ENCODE results near the gene PDPK1.

The PDPK1 gene

DNA sequence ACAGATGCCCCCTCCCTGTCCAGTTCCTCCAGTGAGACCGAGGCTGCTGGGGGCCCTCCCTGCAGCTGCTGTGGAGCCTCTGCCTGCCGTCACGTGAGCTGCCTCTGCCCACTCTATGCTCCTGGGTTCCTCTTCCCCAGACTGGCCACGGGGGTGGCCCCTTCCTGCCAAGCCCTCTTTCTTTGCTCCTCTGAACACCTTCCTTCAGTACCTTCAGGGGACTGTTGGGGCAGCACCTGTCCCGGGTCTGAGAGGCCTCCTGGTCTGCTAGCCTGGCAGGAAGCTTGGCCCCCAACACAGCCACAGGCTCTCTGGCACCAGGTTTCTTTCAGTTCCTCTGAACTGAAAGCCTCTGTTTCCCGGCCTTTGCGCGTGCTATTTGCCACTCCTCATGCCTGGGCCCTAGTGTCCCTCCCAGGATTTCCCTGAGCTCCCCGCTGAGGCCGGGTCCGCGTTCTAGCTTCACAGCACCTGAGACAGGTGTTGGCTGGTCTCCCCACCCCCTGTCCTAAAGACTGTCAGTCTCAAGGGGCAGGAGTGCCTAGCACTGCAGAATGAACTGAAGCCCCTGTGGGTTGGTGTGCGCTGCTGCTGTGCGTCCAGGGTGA lies 30.7 kb upstream of the PDPK1 start:
- no peak for DNase-seq

GRCh38 chr16:2507665-2508064 lies 30.2 kb upstream of the PDPK1 start:
- DNase-seq, result no peak

GRCh38 chr16:2508722-2509400 lies 29.0 kb upstream of the PDPK1 start:
- DNase-seq, result no peak

GRCh38 chr16:2511128-2511800 lies 26.6 kb upstream of the PDPK1 start:
- no peak for DNase-seq

DNA sequence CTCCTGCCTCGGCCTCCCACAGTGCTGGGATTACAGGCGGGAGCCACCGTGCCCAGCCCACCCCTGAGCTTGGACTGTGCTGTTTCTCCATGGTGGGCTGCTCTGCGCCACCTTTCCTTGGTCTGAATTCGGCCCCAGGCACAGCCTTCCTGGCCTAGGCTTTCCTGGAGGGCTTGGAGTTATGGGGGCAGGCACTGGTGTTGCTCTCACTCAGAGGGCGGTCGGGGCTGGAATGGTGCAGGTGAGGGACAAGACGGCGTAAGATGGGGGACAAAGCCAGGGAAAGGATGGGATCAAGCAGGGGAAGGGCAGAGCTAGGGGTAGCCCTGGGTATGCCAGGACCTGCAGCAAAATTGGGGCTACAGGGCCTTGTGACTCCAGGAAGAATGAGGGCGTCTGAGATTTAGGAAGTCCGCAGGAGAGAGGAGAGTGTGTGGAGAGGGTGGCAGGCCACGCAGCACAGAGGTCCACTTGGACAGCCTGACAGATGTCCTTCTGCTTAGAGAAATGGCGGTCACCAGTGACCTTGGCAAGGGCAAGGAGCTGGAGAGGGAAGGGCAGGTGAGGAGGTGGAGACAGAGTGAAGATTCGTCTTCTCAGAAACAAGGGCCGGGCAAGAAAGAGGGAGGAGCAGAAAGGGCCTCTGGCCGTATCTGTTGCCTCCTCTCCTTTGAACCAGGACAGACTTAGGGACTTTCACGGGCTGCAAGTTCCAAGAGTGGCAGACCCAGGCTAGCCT lies 25.7 kb upstream of the PDPK1 start:
- DNase-seq, result no peak

GRCh38 chr16:2512735-2513404 lies 25.0 kb upstream of the PDPK1 start:
- no peak for DNase-seq

DNA sequence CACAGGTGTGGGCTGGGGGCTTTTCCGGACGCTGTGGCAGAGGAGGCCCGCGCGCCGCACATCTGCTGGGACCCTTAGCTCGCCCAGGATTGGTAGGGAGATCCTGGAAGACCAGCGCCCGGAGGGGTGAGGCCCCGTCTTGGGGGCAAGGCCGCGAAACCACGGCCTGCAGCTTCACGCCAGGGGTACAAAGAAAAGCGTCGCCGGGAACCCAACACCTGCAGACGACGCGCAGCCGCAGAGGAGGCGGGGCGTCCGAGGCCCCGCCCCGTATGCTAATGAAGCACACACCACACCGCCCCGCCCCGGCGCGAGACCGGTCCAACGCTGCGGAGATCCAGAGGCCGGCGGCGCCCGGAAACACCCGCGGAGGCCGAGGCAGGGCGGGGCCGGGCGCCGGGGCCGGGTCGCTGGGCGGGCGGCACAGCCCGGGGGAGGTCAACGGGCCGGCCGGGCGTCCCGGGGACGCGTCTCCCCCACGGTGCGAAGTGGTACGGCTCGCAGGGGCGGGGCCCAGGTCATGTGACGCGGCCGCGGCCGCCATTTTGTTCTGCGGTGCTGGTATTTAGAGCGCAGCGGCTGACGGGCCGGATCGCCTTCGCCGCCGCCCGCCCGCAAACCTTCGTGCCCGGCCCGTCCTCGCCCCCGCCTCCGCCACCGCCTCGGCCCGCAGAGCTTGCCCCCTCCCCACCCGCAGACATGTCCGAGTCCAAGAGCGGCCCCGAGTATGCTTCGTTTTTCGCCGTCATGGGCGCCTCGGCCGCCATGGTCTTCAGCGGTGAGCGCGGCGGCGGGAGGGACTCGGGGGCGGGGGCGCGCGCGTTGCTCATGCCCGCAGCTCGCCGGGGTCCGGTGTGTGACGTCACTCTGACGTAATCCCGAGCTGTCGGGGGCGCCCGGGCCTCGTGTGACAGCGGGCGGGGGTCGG lies 24.2 kb upstream of the PDPK1 start, which contains the start of gene ATP6V0C:
Gene ATP6V0C, plus strand, starts transcription at position 548 of the 928 bp plus-strand sequence. Its CDS starts 152 bp downstream, at position 700.
- peak; percentile 84 to 92 (median 85) for DNase-seq

- DNase-seq, result peak in 2 of 5 donors; percentile 30 to 54
These were observed 23.3 kb upstream of the PDPK1 start for GRCh38 chr16:2514333-2515179.

DNA sequence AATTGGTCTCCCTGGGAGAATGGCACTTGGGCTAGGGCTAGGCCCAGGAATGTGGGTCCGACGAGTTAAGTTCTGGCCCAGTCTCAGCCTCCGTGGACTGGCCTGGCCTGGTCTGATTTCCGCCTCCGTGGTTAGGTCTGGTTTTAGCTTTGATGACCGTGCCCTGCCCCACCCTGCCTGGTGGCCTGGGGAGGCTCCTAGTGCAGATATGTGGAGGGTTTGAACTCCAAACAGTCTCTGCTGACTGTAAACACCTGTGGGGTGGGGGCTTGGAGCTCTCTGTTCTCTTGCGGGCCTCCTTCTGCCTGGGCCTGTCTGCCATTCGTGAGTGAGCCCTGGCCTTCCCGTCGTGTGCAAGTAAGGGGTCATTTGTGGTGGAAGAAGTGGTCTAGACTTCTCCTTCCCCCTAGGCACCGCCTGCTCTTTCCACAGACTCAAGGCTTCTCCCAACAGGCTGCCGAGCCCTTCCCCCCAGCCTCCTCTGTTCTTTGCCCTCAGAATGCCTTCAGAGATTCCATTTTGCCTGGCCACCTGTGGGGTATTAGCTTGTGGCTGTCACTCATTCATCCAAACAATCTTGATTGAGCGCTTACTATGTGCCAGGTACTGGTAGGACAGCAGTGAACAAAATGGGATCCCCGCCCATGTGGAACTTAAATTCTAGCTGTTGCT lies 22.5 kb upstream of the PDPK1 start:
- DNase-seq, result no peak

DNA sequence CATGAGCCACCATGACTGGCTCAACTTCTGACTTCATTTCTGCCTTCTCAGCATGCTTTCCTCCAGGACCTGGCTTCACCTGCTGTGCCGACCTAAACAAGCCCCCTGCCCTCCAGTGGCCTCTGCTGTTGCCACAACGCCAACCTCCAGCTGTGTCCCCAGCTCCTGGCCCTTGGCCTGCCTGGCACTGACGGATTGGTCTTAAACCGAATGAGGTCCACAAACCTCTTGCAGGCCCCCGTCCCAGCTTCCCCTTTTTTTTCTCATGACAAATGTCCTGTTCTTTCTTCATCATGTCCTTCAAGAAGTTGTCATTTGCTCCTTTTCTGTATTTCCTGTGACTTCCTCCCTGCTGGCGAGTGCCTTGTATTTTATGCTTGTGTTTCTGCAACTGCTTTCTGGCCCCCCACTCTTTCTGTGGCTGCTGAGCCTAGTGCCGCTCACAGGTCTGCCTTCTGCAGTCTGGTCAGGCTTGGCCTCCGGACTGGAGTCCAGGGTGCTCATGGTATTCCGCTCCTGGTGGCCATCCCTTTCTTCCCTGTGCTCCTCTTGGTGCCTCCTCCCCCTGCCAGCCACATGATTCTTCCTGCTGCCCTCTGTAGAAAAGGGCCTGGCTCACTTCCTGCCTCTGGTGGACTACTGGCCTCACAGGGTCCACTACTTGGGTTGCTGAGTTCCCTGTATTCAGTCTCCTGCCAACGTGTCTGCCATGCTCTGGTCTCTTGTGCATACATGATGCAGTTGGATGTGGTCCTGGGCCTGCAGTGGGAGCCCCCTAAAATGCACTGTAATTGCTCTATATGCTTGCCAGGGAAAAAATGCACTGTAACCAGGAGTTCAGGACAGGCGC lies 21.2 kb upstream of the PDPK1 start:
- DNase-seq, result no peak

- DNase-seq, result no peak
These were observed 19.7 kb upstream of the PDPK1 start for GRCh38 chr16:2517954-2518605.

DNA sequence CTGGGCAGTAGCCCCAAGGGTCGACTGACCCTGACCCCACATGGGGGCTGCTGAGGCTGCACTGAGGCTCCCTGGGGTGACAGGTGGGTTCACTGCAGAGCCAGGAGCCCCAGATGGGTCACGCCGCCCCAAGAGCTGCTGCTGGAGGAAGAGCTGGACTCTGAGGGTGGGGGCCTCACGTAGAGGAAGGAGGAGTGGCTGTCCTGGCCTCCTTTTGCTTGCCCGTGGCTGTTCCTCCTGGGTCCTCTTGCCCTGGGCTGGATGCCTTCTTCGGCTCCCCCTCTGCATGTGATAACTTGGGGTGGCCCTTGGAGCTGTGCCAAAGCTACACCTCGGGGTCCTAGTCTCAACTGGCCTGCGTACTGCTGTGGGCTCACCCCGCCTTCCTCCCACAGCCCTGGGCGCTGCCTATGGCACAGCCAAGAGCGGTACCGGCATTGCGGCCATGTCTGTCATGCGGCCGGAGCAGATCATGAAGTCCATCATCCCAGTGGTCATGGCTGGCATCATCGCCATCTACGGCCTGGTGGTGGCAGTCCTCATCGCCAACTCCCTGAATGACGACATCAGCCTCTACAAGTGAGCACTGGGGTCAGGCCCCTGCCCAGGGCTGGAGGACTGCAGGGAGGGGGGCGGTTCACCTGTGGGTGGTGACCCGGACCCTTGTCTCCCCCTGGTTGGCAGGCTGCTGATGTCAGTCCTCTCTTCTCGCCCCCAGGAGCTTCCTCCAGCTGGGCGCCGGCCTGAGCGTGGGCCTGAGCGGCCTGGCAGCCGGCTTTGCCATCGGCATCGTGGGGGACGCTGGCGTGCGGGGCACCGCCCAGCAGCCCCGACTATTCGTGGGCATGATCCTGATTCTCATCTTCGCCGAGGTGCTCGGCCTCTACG lies 18.8 kb upstream of the PDPK1 start:
- peak in 1 of 5 donors; percentile 13 for DNase-seq

- no peak for DNase-seq
These were observed 18.1 kb upstream of the PDPK1 start for GRCh38 chr16:2519711-2520080.

- peak; percentile 84 to 92 (median 88) for DNase-seq
These were observed 17.6 kb upstream of the PDPK1 start, which contains the start of gene AMDHD2 for GRCh38 chr16:2520097-2520783. TSS of gene AMDHD2 (plus strand) at chr16:2520371. CDS start at chr16:2520459, 88 bp downstream.

DNA sequence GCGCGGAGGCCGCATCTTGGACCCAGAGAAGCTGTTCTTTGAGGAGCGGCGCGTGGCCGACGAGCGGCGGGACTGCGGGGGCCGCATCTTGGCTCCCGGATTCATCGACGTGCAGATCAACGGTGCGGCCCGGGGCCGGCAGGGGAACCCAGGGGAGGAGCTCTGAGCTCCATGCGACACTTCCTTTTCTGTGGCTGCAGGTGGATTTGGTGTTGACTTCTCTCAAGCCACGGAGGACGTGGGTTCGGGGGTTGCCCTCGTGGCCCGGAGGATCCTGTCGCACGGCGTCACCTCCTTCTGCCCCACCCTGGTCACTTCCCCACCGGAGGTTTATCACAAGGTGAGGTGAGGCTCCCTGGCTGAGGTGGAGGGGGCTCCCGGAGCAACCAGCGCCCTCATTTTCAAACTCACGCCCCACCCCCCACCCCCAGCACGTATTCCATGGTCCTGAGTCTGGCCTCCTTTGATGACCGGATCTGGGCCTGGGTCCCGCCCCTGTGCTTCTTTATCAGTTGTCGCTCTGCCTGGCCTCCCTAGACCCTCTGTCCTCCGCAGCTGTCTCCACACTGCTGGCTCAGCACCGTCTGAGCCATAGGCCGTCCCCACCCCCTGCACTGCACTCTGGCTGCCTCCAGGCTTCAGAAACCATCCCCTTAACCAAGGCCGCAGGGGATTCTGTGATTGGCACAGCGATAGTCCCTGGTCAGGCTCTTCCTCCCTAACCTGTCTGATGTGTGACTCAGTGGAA lies 16.9 kb upstream of the PDPK1 start:
- peak; percentile 51 to 74 (median 69) for DNase-seq

DNA sequence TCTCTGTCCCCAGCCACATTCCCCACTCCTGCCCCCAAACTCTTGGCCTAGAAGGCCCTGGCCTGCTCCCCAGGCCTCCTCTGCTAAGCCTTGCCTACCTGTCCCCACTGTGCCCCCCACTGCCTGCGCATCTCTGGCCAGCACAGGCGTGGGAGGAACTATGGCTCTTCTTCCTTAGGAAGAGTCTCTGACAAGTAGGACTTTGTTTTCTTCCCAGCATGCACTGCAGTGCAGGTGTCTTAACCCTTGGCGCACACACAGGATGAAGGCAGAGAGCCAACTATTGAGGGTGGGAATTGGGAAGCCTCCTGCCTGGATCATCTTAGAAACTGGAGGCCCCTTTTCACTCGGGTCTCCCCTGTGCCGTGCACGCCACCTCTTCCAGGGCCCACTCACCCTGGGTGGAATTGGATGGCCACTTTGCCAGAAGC lies 14.0 kb upstream of the PDPK1 start:
- DNase-seq, result no peak
